ENCODE measurements around the gene LATS2.

DNA sequence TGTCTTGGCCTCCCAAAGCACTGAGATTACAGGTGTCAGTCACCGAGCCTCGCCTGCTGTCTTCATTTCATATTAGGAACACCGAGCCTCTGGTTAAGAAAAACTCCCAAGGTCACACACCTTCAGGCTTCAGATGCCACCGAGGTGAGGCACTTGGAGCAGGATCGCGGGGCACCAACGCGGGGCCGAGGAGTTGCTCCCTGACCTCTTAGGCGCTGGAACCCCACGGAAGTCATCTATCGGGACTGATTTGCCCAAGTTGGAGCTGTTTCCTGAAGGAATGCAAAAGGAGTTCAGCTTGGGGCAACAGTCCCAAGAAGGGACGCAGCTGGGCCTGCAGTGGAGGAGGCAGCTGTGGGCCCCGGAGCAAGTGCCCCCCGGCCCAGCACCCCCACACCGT lies 108.5 kb downstream of the LATS2 start:
- TF ChIP-seq POLR2A (IDR thresholded peaks at IDR 0.05; ENCODE audit: borderline replicate concordance, extremely low read depth, insufficient read depth, insufficient read length) (no peak), YY1 (IDR thresholded peaks at IDR 0.05; ENCODE audit: extremely low read depth, insufficient replicate concordance, low read depth, low read length) (no peak), CEBPB (IDR thresholded peaks at IDR 0.05; ENCODE audit: low read depth) (no peak), EZH2 (IDR thresholded peaks at IDR 0.05) (no peak), SP1 (IDR thresholded peaks at IDR 0.05; ENCODE audit: low read depth) (no peak), POLR2AphosphoS5 (IDR thresholded peaks at IDR 0.05; ENCODE audit: low read depth, low read length) (no peak), SIN3A (IDR thresholded peaks at IDR 0.05; ENCODE audit: low read depth) (no peak), EZH2phosphoT487 (IDR thresholded peaks at IDR 0.05; ENCODE audit: borderline replicate concordance) (no peak), ZFX (IDR thresholded peaks at IDR 0.05) (no peak)
- TF ChIP-seq, protein P1, sequence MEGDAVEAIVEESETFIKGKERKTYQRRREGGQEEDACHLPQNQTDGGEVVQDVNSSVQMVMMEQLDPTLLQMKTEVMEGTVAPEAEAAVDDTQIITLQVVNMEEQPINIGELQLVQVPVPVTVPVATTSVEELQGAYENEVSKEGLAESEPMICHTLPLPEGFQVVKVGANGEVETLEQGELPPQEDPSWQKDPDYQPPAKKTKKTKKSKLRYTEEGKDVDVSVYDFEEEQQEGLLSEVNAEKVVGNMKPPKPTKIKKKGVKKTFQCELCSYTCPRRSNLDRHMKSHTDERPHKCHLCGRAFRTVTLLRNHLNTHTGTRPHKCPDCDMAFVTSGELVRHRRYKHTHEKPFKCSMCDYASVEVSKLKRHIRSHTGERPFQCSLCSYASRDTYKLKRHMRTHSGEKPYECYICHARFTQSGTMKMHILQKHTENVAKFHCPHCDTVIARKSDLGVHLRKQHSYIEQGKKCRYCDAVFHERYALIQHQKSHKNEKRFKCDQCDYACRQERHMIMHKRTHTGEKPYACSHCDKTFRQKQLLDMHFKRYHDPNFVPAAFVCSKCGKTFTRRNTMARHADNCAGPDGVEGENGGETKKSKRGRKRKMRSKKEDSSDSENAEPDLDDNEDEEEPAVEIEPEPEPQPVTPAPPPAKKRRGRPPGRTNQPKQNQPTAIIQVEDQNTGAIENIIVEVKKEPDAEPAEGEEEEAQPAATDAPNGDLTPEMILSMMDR (IDR thresholded peaks at IDR 0.05 in 2 of 3, conservative IDR thresholded peaks at IDR 0.05 in 1 of 3; ENCODE audit: borderline replicate concordance in 1 of 3, insufficient read depth in 1 of 3, low read depth in 2 of 3, low read length in 2 of 3): no peak
- TF ChIP-seq, protein P2, sequence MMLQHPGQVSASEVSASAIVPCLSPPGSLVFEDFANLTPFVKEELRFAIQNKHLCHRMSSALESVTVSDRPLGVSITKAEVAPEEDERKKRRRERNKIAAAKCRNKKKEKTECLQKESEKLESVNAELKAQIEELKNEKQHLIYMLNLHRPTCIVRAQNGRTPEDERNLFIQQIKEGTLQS (IDR thresholded peaks at IDR 0.05): no peak
- TF ChIP-seq, protein P3, sequence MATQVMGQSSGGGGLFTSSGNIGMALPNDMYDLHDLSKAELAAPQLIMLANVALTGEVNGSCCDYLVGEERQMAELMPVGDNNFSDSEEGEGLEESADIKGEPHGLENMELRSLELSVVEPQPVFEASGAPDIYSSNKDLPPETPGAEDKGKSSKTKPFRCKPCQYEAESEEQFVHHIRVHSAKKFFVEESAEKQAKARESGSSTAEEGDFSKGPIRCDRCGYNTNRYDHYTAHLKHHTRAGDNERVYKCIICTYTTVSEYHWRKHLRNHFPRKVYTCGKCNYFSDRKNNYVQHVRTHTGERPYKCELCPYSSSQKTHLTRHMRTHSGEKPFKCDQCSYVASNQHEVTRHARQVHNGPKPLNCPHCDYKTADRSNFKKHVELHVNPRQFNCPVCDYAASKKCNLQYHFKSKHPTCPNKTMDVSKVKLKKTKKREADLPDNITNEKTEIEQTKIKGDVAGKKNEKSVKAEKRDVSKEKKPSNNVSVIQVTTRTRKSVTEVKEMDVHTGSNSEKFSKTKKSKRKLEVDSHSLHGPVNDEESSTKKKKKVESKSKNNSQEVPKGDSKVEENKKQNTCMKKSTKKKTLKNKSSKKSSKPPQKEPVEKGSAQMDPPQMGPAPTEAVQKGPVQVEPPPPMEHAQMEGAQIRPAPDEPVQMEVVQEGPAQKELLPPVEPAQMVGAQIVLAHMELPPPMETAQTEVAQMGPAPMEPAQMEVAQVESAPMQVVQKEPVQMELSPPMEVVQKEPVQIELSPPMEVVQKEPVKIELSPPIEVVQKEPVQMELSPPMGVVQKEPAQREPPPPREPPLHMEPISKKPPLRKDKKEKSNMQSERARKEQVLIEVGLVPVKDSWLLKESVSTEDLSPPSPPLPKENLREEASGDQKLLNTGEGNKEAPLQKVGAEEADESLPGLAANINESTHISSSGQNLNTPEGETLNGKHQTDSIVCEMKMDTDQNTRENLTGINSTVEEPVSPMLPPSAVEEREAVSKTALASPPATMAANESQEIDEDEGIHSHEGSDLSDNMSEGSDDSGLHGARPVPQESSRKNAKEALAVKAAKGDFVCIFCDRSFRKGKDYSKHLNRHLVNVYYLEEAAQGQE (IDR thresholded peaks at IDR 0.05; ENCODE audit: low read depth): no peak

All from HCT116 (cell line).